Karpas-422 (cell line): ENCODE data around the gene MXI1. TPM values are rescaled to one million over a fixed set of nuclear protein-coding genes. Genes with fewer than 3 reads are reported as not detected.

ENCODE experiments used
- DNase-seq: peaks from one replicate; pipeline ENCODE4 v3.0.0-alpha.2; 2015
- H2AFZ ChIP-seq: fragments of 200-600 bp; sonication (generic); 2 replicates; pipeline ENCODE4 v1.6.1; 2014; ENCODE audit warnings: antibody characterized with exemption, low read length, mixed read lengths
- H3K27ac ChIP-seq: fragments of 200-600 bp; sonication (generic); 2 replicates; pipeline ENCODE4 v1.5.1; 2014; ENCODE audit warnings: mild to moderate bottlenecking, low read length, moderate library complexity
- H3K27me3 ChIP-seq: fragments of 200-600 bp; sonication (generic); 2 replicates; pipeline ENCODE4 v1.6.1; 2014; ENCODE audit warnings: low read length, mixed read lengths
- H3K36me3 ChIP-seq: fragments of 200-600 bp; sonication (generic); 2 replicates; pipeline ENCODE4 v1.6.1; 2014; ENCODE audit warnings: low read length, mixed read lengths; ENCODE audit not compliant: insufficient read depth
- H3K4me1 ChIP-seq: fragments of 200-600 bp; sonication (generic); 2 replicates; pipeline ENCODE4 v1.6.1; 2014; ENCODE audit warnings: mild to moderate bottlenecking, low read length, mixed read lengths
- H3K4me2 ChIP-seq: fragments of 200-600 bp; sonication (generic); 2 replicates; pipeline ENCODE4 v1.6.1; 2014; ENCODE audit warnings: low read length, low read depth, mild to moderate bottlenecking; ENCODE audit not compliant: poor library complexity, severe bottlenecking
- H3K4me3 ChIP-seq: fragments of 200-600 bp; sonication (generic); 2 replicates; pipeline ENCODE4 v1.5.1; 2014; ENCODE audit warnings: mild to moderate bottlenecking, antibody characterized with exemption, low read length, mixed read lengths
- H3K79me2 ChIP-seq: fragments of 200-600 bp; sonication (generic); 2 replicates; pipeline ENCODE4 v1.6.1; 2014; ENCODE audit warnings: mild to moderate bottlenecking, low read length, mixed read lengths
- H3K9ac ChIP-seq: fragments of 200-600 bp; sonication (generic); 2 replicates; pipeline ENCODE4 v1.6.0; 2014; ENCODE audit warnings: low read length
- H3K9me2 ChIP-seq: fragments of 200-600 bp; sonication (generic), shearing (Covaris generic); replicated peaks from 2 replicates; pipeline ENCODE4 v1.6.0; 2014; ENCODE audit warnings: mild to moderate bottlenecking, low read length, moderate library complexity; ENCODE audit not compliant: insufficient read depth
- H3K9me3 ChIP-seq: fragments of 300-700, 200-600 bp; sonication (generic); 2 replicates; pipeline ENCODE4 v1.6.1; 2014; ENCODE audit warnings: low read length, mixed read lengths
- H4K20me1 ChIP-seq: fragments of 200-600 bp; sonication (generic); 2 replicates; pipeline ENCODE4 v1.6.1; 2014; ENCODE audit warnings: mild to moderate bottlenecking, antibody characterized with exemption, low read length, low read depth; ENCODE audit not compliant: insufficient read depth
- total RNA-seq: library from RNA; depleted of rRNA; stranded (reverse); fragments of >200 nt; shearing (Covaris generic); gene quantifications from 2 replicates; pipeline ENCODE4 v1.2.3, GENCODE V29; 2014; ENCODE audit warnings: low replicate concordance

MXI1 gene
- total RNA-seq, 1 experiment from 2014 or later = 12.0 TPM

DNA sequence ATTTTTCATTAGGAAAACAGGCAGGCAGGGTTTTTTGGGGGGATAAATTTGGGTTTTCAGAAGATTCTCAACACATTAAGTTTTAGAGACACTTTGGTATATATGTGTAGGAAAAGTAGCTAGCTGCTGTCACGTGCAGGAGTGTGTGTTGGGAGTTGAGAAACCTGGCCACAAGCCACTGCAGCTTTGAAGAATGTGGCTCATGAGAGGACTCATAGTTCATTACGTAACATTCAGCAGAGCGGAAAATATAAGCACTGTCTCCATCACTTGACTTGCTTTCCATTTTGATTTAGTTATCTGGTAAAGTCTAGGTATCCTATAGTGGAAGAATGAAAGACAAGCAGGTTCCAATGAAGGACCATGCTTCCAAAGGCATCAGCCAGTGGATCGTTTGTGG, 66.1 kb downstream of the MXI1 start:
- H3K9me3 ChIP-seq = no peaks in the 10 kb centered on the region
- H3K9me2 ChIP-seq = no peaks in the 10 kb centered on the region
- H3K4me3 ChIP-seq = no peak overlapping the region
- no peak overlapping the region for H3K4me2 ChIP-seq
- no peak for DNase-seq
- H3K27ac ChIP-seq = no peak overlapping the region
- no peak overlapping the region for H2AFZ ChIP-seq
- peaks cover 1% of the 10 kb centered on the region for H3K4me1 ChIP-seq
- no peaks in the 10 kb centered on the region for H3K36me3 ChIP-seq
- H3K27me3 ChIP-seq = no peaks in the 10 kb centered on the region
- no peaks in the 10 kb centered on the region for H3K79me2 ChIP-seq
- H3K9ac ChIP-seq = no peak overlapping the region
- no peaks in the 10 kb centered on the region; the same call in 1 of the 2 replicates for H4K20me1 ChIP-seq

DNA sequence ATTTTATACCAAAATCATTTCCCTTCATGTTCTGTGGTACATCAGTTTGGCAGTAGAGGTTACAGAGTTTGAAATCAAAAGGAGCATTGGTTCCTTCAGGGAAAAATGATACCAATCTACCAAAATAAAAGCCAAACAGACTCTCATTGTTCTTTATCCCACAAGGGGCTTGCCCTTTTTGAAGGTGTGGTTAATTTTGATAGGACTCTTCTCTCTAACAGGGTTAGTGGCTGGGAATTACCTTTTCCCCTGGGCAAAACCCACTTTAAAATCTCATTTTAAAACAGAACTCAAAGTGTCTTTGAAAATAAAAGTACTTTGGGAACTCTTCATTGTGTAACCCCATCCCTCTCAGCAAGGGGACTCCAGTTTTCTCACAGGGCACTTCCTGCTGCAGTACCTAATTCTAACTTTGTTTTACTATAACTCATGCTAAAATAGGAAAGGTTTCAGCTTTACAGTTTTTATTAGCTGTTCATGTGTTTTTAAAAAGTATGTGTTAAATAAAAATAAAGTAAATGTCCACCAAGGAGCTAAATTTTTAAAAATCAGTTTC, 66.7 kb downstream of the MXI1 start:
- H3K9me2 ChIP-seq = no peaks in the 10 kb centered on the region
- no peak overlapping the region for H3K27ac ChIP-seq
- H3K9ac ChIP-seq = no peak overlapping the region
- no peak overlapping the region for H2AFZ ChIP-seq
- H3K4me3 ChIP-seq = no peak overlapping the region
- no peaks in the 10 kb centered on the region for H3K36me3 ChIP-seq
- peaks cover 7% of the 10 kb centered on the region for H3K4me1 ChIP-seq
- no peaks in the 10 kb centered on the region for H3K79me2 ChIP-seq
- no peaks in the 10 kb centered on the region; the same call in 1 of the 2 replicates for H4K20me1 ChIP-seq
- H3K4me2 ChIP-seq = no peak overlapping the region
- no peaks in the 10 kb centered on the region for H3K27me3 ChIP-seq
- no peaks in the 10 kb centered on the region for H3K9me3 ChIP-seq
- DNase-seq = no peak

GRCh38 chr10:110274647-110275046, 67.2 kb downstream of the MXI1 start:
- Histone ChIP-seq H3K9ac (no peak overlapping the region), H3K27me3 (no peaks in the 10 kb centered on the region), H4K20me1 (no peaks in the 10 kb centered on the region), H3K79me2 (no peaks in the 10 kb centered on the region), H3K36me3 (no peaks in the 10 kb centered on the region), H3K9me3 (no peaks in the 10 kb centered on the region), H3K4me2 (no peak overlapping the region), H3K4me1 (peaks cover 9% of the 10 kb centered on the region), H3K9me2 (no peaks in the 10 kb centered on the region), H3K4me3 (no peak overlapping the region), H2AFZ (no peak overlapping the region), H3K27ac (no peak overlapping the region)
- no peak for DNase-seq

GRCh38 chr10:110275128-110275729, 67.8 kb downstream of the MXI1 start:
- H3K27ac ChIP-seq = no peak overlapping the region
- H2AFZ ChIP-seq = no peak overlapping the region
- no peaks in the 10 kb centered on the region for H3K27me3 ChIP-seq
- peaks cover 9% of the 10 kb centered on the region for H3K4me1 ChIP-seq
- H3K79me2 ChIP-seq = no peaks in the 10 kb centered on the region
- H3K9ac ChIP-seq = no peak overlapping the region
- H3K9me3 ChIP-seq = no peaks in the 10 kb centered on the region
- no peak overlapping the region for H3K4me3 ChIP-seq
- no peak overlapping the region for H3K4me2 ChIP-seq
- DNase-seq = no peak
- no peaks in the 10 kb centered on the region for H3K36me3 ChIP-seq
- H4K20me1 ChIP-seq = no peaks in the 10 kb centered on the region
- H3K9me2 ChIP-seq = no peaks in the 10 kb centered on the region

DNA sequence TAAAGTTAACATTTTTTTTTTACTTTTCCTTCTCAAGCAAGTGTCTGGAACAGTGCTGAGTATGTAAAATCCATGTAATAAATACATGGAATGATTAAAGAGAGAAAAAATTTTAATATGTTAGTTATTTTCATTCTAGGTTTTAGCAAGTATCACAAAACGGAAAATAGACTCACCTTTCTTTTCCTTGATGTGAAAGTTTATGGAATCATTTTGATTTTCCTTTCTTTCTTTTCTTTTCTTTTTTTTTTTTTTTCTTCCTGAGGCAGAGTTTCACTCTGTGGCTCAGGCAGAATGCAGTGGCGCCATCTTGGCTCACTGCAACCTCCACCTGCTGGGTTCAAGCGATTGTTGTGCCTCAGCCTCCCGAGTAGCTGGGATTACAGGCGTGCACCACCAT, 69.2 kb downstream of the MXI1 start:
- Histone ChIP-seq H4K20me1 (no peaks in the 10 kb centered on the region), H3K4me2 (no peak overlapping the region), H3K36me3 (no peaks in the 10 kb centered on the region), H3K27me3 (no peaks in the 10 kb centered on the region), H3K9me2 (no peaks in the 10 kb centered on the region), H3K4me3 (no peak overlapping the region), H3K4me1 (peaks cover 9% of the 10 kb centered on the region), H2AFZ (no peak overlapping the region), H3K27ac (no peak overlapping the region), H3K79me2 (no peaks in the 10 kb centered on the region), H3K9ac (no peak overlapping the region), H3K9me3 (no peaks in the 10 kb centered on the region)
- no peak for DNase-seq

DNA sequence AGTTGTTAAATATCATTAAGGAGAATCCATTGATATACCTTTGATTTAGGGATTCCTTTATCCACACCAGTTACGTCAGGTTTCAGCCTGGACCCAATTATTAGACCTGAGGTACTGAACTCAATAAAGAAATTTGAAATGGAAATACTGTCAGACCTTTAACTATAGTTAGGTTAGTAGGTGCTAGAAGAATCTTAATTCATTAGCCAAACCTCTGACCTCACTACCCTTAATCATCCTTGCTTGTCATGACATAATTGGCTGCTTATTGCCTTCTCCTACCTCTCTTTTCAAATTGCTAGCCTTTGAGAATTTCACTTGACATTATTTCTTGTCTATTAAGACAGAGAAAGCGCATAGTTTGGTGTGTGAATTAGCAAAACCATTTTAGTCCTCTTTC, 70.2 kb downstream of the MXI1 start:
- Histone ChIP-seq H3K36me3 (no peaks in the 10 kb centered on the region), H3K27me3 (no peaks in the 10 kb centered on the region), H3K79me2 (no peaks in the 10 kb centered on the region), H3K9ac (no peak overlapping the region), H3K9me2 (no peaks in the 10 kb centered on the region), H3K4me3 (no peak overlapping the region), H2AFZ (no peak overlapping the region), H3K4me2 (no peak overlapping the region), H3K4me1 (peaks cover 9% of the 10 kb centered on the region), H3K27ac (no peak overlapping the region), H4K20me1 (no peaks in the 10 kb centered on the region), H3K9me3 (no peaks in the 10 kb centered on the region)
- DNase-seq = no peak

GRCh38 chr10:110278562-110279406, 71.4 kb downstream of the MXI1 start:
- Histone ChIP-seq H3K4me2 (no peak overlapping the region), H3K9me2 (no peaks in the 10 kb centered on the region), H4K20me1 (no peaks in the 10 kb centered on the region), H3K27ac (no peak overlapping the region), H2AFZ (no peak overlapping the region), H3K9ac (no peak overlapping the region), H3K4me3 (no peak overlapping the region), H3K4me1 (peaks cover 9% of the 10 kb centered on the region), H3K79me2 (no peaks in the 10 kb centered on the region), H3K27me3 (no peaks in the 10 kb centered on the region), H3K9me3 (no peaks in the 10 kb centered on the region), H3K36me3 (no peaks in the 10 kb centered on the region)
- DNase-seq = no peak

GRCh38 chr10:110279407-110279986, 72.1 kb downstream of the MXI1 start:
- Histone ChIP-seq H3K9me2 (no peaks in the 10 kb centered on the region), H3K9ac (no peak overlapping the region), H3K4me1 (peaks cover 9% of the 10 kb centered on the region), H3K9me3 (no peaks in the 10 kb centered on the region), H4K20me1 (no peaks in the 10 kb centered on the region), H3K4me3 (no peak overlapping the region), H3K27ac (no peak overlapping the region), H3K27me3 (no peaks in the 10 kb centered on the region), H3K36me3 (no peaks in the 10 kb centered on the region), H2AFZ (no peak overlapping the region), H3K4me2 (no peak overlapping the region), H3K79me2 (no peaks in the 10 kb centered on the region)
- peak; percentile 77 for DNase-seq
